GM18868 (cell line): ENCODE data around the gene SLC34A3.

ENCODE experiments used
- ATAC-seq: cut with Tn5 transposase; IDR thresholded peaks from one replicate; pipeline ENCODE4 v1.9.1; 2021; ENCODE audit warnings: mild to moderate bottlenecking, moderate library complexity; ENCODE audit not compliant: unreplicated experiment

SLC34A3 gene

GRCh38 chr9:137230705-137231371 is at the start of gene SLC34A3:
TSS of gene SLC34A3 (plus strand) at chr9:137230901. CDS start at chr9:137231703, 802 bp downstream.
- ATAC-seq = no peak

DNA sequence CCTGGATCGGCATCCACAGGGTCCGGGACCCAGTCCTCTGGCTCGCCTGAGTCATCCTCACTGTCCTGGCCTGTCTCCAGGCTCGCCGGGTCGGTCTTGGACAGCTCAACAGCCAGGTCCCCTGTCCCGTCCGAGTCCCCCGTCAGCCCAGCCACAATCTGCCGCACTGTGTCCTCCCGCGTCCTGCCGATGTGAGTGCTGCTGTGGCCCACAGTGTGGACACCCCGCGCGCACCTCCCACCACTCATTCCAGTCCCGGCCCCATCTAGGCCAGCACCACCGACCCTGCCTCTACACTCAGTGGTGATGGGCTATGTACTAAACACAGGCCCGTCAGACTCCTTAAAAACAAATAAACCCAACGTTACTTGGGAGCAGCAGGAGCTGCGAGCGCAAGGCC is 49.0 kb upstream of the SLC34A3 start:
- no peak for ATAC-seq

GRCh38 chr9:137182836-137183235 is 47.9 kb upstream of the SLC34A3 start:
- no peak for ATAC-seq

DNA sequence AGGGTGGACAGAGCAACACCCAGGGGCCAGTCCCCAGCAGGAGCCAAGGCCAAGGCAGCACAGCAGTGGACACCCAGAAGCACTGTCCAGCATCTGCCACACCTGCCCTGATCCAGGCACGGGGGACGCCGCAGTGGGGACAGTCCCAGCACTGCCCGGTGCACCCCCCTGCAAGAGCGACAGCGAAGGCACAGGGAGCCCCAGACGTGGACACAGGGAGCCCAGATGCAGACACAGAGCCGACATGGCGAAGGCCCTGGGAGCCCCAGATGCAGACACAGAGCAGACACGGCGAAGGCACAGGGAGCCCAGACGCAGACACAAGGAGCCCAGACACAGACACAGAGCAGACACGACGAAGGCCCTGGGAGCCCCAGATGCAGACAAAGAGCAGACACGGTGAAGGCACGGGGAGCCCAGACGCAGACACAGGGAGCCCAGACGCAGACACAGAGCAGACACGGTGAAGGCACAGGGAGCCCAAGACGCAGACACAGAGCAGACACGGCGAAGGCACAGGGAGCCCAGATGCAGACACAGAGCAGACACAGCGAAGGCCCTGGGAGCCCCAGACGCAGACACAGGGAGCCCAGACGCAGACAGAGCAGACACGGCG is 46.6 kb upstream of the SLC34A3 start:
- no peak for ATAC-seq

DNA sequence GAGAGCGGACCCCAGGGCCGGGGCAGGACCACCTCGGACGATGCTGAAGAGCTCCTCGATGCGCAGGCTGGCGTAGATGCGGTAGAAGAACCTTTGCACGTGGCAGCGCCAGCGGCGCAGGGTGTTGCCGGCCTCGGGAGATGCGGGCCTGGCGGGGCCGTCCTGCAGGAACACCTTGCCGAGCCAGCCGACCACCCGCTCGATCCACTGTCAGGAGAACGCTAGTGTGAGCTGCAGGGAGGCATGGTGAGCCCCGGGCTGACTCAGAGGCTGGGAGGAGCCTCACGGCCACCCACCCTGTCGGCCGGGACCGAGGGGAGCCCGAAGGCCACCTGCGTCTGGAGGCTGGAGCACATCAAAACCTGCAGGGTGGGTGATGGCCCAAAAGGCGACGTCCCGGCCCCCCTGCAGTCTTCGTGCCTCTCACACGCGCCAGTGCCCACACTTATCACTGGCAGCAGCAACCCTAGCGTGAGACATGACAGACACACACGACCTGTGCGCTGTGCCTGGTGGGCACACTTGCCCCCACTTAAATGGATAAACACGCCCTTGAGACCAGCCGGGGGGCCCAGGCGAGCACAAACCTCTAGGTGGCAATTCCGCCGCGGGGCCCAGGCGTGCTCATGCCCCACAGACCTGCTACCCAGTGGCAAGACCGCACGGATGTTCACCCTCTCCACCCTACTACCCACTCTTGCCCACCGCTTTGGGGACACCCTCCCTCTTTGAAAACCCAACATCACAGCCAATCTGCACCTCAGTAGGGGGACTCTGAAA is 45.6 kb upstream of the SLC34A3 start:
- ATAC-seq = no peak

GRCh38 chr9:137185921-137186320 is 44.8 kb upstream of the SLC34A3 start:
- ATAC-seq = no peak

DNA sequence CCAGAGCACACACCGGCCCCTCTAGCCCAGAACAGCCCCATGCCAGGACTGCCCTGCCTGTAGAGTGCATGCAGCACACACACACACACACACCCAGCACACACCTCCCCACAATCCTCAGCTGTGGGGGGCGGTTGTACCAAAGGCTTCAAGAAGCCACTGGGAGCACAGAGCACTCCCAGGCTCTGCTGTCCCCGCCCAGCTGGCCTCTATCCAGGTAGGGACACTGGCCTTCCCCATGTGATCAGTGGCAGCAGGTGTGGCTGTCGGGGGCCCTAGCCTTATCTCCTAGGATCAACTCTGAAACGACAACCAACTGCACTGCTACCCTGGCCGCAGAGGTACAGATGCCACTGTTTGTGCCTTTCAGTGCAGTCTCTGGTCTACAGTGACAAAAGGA is 44.3 kb upstream of the SLC34A3 start:
- ATAC-seq = no peak

DNA sequence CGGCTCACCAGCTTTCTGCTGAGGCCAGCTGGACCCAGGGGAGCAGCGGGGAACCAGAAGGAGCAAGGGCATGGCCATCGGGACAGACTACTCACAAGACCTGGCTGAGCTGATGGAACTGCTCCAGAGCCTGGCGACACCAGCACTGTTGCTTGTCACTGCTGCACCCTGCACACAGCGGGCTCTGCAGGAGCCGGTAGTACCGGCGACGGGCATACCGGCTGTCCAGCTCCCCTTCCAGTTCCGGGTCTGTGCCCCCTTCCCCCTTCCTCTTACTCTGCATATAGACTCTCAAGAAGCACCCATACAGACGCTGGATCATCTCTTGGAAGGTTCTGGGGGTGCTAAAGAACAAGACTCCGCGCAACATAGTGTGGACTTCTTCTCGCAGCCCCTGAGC is 43.3 kb upstream of the SLC34A3 start:
- ATAC-seq = no peak

GRCh38 chr9:137188086-137188489 is 42.6 kb upstream of the SLC34A3 start:
- peak; percentile 12 for ATAC-seq

DNA sequence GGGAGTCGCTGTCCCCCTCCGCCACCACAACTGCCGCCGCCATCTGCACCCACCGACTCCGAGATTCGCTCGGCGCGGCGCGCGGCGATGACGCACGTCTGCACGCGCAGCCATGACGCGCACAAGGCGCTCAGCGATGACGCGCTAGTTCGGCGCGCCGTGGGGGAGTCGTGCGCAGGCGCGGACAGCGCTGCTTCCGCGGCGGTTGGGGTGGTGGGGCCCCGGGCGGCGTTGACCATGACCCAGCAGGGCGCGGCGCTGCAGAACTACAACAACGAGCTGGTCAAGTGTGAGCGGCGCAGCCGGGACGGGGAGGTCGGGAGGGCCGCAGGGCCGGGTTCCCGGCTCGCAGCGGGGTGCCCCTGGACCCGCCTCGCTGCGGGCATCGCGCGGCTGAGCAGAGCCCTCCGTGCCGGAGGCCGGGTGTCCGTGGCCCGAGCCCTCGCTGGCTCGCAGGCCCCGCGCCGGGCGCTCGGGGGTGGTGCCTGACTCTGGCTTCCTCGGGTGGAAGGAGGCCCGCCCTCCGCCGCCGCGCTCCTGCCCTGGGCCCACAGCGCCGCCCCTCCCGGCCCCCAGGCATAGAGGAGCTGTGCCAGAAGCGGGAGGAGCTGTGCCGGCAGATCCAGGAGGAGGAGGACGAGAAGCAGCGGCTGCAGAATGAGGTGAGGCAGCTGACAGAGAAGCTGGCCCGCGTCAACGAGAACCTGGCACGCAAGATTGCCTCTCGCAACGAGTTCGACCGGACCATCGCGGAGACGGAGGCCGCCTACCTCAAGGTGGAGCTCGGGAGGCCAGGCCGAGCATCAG is 42.0 kb upstream of the SLC34A3 start, which contains the start of the genes ANAPC2 and SSNA1:
TSS of gene ANAPC2 (minus strand) at position 71 of the 807 bp plus-strand sequence. CDS start at position 43, 28 bp downstream.
TSS of gene SSNA1 (plus strand) at position 187 of the 807 bp plus-strand sequence. CDS start at position 238, 51 bp downstream.
- peak; percentile 79 for ATAC-seq

DNA sequence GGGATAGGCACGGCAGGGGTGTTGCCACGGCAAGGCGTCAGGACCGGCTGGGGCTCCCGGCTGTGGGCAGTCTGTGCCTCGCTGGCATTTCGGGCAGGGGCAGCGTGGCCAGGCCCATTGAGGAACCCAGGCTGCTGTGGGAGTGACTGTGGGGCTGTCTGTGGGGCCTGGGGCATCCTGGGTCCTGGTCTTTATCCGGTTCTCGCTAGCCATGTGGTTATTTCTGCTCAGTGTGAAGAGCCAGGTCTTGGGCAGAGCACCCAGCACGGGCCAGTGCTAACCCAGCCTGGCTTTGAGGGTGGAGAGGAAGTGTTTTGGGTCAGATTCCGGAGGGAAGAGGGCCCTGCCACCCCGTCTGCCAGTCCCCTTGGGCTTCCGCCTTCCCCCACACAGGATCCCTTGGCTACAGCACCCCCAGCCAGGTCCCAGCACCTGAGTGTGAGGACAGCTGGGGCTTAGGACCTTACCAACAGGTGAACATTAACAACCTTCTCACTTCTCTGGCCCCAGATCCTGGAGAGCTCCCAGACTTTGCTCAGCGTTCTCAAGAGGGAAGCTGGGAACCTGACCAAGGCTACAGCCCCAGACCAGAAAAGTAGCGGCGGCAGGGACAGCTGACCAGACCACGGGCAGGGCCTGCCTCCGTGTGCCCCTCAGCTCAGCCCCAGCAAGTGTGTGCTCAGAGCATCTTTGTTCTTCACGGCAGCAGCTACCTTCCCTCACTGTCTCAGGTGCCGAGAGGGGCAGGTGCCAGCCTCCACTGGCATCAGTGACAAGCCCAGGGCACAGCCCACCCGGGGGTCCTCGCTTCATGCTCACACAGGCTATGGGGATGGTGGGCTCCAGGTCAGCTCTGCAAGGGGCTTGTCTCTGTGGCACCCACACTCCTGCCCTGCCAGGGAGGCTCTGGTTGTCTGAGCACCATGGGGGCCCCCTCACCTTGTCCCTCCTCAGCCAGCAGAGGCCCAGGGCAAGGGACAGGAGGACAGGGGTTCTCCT is 41.1 kb upstream of the SLC34A3 start:
- ATAC-seq = no peak

GRCh38 chr9:137190315-137190856 is 40.3 kb upstream of the SLC34A3 start:
- no peak for ATAC-seq

- ATAC-seq = no peak
Measured at GRCh38 chr9:137191245-137191644, 39.5 kb upstream of the SLC34A3 start.

DNA sequence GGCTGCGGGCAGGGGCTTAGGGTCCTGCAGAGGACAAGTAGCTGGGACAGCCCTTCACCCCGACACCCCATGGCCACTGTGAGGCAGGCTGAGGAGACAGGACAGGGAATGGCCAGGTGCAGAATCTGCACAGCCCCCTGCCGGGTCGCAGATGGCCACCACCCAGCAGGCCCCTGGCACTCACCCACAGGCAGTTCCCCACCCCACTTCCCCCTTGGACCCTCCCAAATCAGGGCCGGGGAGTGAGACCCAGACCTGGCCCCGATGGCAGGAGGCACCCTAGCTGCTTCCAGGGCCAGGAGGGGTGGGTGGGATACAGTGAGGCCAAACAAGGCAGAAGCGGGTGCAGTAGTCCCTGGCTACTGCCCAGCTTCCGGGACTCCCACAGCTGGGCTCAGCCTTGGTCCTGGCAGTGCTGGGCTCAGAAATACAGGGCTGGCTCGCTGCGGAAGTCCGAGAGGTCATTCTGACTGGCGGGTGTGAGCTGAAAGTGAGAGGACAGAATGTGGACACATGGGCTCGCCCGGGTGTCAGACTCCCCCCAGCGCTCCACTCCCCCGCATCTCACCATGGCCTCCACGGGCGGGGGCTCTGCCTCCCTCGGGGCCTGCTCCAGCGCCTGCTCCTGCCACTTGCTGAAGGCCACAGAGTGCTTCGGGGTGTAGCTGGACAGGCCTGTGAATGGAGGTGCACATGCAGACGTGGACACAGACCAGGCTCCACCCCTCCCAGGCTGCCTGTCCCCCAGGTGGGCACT is 38.8 kb upstream of the SLC34A3 start:
- ATAC-seq = no peak

GRCh38 chr9:137192448-137192780 is 38.3 kb upstream of the SLC34A3 start:
- no peak for ATAC-seq

- no peak for ATAC-seq
Measured at GRCh38 chr9:137192859-137193258, 37.8 kb upstream of the SLC34A3 start.

DNA sequence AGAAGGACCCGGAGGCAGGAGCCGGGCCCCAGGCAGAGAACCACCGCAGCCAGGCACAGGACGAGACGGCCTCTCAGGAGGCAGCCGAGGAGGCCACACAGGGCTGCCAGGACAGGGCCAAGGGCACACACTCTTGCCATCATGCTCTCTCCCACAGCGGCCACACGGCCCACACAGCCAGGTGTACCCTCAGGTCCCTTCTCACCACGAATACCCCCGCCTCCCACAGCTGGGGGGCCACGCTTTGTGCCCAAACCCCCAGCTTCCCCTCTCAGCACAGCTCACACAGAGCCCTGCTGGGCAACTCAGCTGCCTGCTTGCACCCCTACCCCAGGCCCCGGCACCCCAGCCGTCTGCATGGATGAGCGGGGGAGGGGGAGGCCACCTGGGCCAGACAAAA is 36.9 kb upstream of the SLC34A3 start:
- ATAC-seq = no peak

- no peak for ATAC-seq
Measured at GRCh38 chr9:137194388-137194787, 36.3 kb upstream of the SLC34A3 start.

DNA sequence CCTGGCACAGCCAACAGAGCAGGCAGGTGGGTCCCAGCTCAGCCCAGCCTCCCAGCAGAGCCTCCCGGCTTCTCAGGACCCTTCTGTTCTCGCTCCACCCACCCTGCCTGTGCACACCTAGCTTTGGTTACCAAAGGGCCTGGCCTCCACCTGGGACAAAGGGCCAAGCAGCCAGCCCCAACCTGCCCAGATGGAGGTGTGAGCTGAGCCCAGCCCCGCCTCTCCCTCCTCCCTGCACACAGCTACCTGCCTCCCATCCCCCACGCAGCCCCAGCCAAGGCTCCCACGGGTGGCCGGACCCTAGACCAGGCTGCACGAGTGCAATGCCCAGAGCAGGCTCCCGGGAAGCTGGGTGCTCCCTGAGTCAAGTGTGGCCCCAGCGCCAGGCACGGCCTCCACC is 35.8 kb upstream of the SLC34A3 start:
- ATAC-seq = no peak
